Measurements from ENCODE around the gene BPIFA2. TPM values are rescaled to one million over a fixed set of nuclear protein-coding genes. Genes with fewer than 3 reads are reported as not detected.
"Not testable (repeated sequence)": the region's sequence is repeated elsewhere in the genome, so short reads cannot be mapped to it uniquely, and the experiment has no call there.

BPIFA2 gene
- total and polyA plus RNA-seq, 10 of the 15 experiments (the other 5 are each of a cell fraction or from before 2014, with no cell fraction given) = not detected

- TF ChIP-seq JUND (IDR thresholded peaks at IDR 0.05; ENCODE audit: low read depth, low read length) = 0 out of 2 replicates have a peak, but pooled peaks have one; percentile 5
- TF ChIP-seq CBFB (IDR thresholded peaks at IDR 0.05; ENCODE audit: low read depth) = 0 out of 2 replicates have a peak, but pooled peaks have one; percentile 47
- no peak for TF ChIP-seq NFXL1 (IDR thresholded peaks at IDR 0.05; ENCODE audit: borderline replicate concordance)
- peak; percentile 72 for TF ChIP-seq BCL11A (IDR thresholded peaks at IDR 0.05; ENCODE audit: low read depth, low read length)
- TF ChIP-seq LARP7 (IDR thresholded peaks at IDR 0.05) = no peak
- TF ChIP-seq ATF7 (IDR thresholded peaks at IDR 0.05; ENCODE audit: low read depth) = no peak; the same call in 1 of the 2 replicates
- TF ChIP-seq JUNB (IDR thresholded peaks at IDR 0.05) = peak; percentile 62; the same call in 1 of the 2 replicates
- peak; percentile 54 for TF ChIP-seq YY1 (IDR thresholded peaks at IDR 0.05; ENCODE audit: low read depth, low read length)
- TF ChIP-seq RUNX3 (IDR thresholded peaks at IDR 0.05; ENCODE audit: low read length) = peak; percentile 94
- no peak for TF ChIP-seq POU2F2 (IDR thresholded peaks at IDR 0.05; ENCODE audit: borderline replicate concordance, low read depth, low read length)
- peak; percentile 36; the same call in 1 of the 2 replicates for TF ChIP-seq FOXM1 (IDR thresholded peaks at IDR 0.05; ENCODE audit: low read depth, low read length)
- TF ChIP-seq NR2F1 (conservative IDR thresholded peaks at IDR 0.05) = peak; percentile 94
Measured at GRCh38 chr20:33119725-33120720, 47.9 kb upstream of the BPIFA2 start (continued).

- RAD21 ChIA-PET (ENCODE audit: unreplicated experiment) = no interaction called here
- no peaks in the 10 kb centered on the region for H3K27me3 ChIP-seq (replicated peaks in 1 of 2; ENCODE audit: control insufficient read depth in 2 of 2, insufficient read depth in 2 of 2, low read length in 1 of 2)
- no peak for DNase-seq (ENCODE audit: low read depth, low spot score)
- no peak overlapping the region for H3K9ac ChIP-seq (ENCODE audit: control insufficient read depth, insufficient read depth, low read length)
- H3K4me2 ChIP-seq (ENCODE audit: control insufficient read depth, insufficient read depth) = no peak overlapping the region
- WGBS (ENCODE audit: insufficient coverage, insufficient replicate concordance, low lambda C conversion rate, missing lambda C conversion rate) = 100% methylated on average over 3 of the region's 3 CpGs
- H4K20me1 ChIP-seq (ENCODE audit: control insufficient read depth, insufficient read depth) = no peaks in the 10 kb centered on the region
- no peak overlapping the region for H3K27ac ChIP-seq (ENCODE audit: control insufficient read depth, insufficient read depth)
- BruUV-seq (replicated peaks) = no TSS peak
- no peaks in the 10 kb centered on the region for H3K36me3 ChIP-seq (ENCODE audit: control insufficient read depth in 2 of 2, insufficient read depth in 2 of 2, low read length in 1 of 2)
- H3K79me2 ChIP-seq (ENCODE audit: control insufficient read depth, insufficient read depth, low read length) = no peaks in the 10 kb centered on the region
- SMC1A ChIA-PET (ENCODE audit: uncharacterized antibody, unreplicated experiment) = no interaction called here
- TF ChIP-seq ASH2L (IDR thresholded peaks at IDR 0.05; ENCODE audit: borderline replicate concordance, low read depth) (no peak), WRNIP1 (IDR thresholded peaks at IDR 0.05; ENCODE audit: borderline replicate concordance, low read depth, low read length) (no peak), CBX3 (IDR thresholded peaks at IDR 0.05; ENCODE audit: borderline replicate concordance, low read depth) (no peak), EED (IDR thresholded peaks at IDR 0.05; ENCODE audit: low read depth) (no peak), ZNF622 (IDR thresholded peaks at IDR 0.05) (no peak), HDGF (IDR thresholded peaks at IDR 0.05) (no peak), JUNB (IDR thresholded peaks at IDR 0.05) (no peak), SP1 (IDR thresholded peaks at IDR 0.05; ENCODE audit: low read depth, low read length) (no peak)
- CTCF ChIA-PET = interaction anchor here (1.1 kb wide), 1 partner anchor 15 kb away, joined by 3 read pairs; no protein-coding TSS in a partner anchor
- no peak overlapping the region for H3K4me3 ChIP-seq
- FAIRE-seq = no peak
- POLR2A ChIA-PET = no interaction called here
- intact Hi-C loops (cut with micrococcal nuclease; ENCODE audit: unreplicated experiment) = no loop called here
- peaks cover 17% of the 10 kb centered on the region for H3K4me1 ChIP-seq (ENCODE audit: control insufficient read depth, insufficient read depth, low read length)
- peaks cover 4% of the 10 kb centered on the region; the same call in 2 of the 3 replicates for H3K9me3 ChIP-seq (replicated peaks; ENCODE audit: control insufficient read depth, insufficient read depth, low read length)
- H2AFZ ChIP-seq (ENCODE audit: control insufficient read depth, low read depth, low read length) = no peak overlapping the region
- in situ Hi-C loops (cut with MboI) = no loop called here
- no peak for ATAC-seq
Measured at GRCh38 chr20:33120934-33121333, 47.0 kb upstream of the BPIFA2 start.

GRCh38 chr20:33122297-33122696 lies 45.7 kb upstream of the BPIFA2 start:
- 0% methylated on average over 1 of the region's 1 CpG for WGBS (ENCODE audit: insufficient coverage, insufficient replicate concordance, low lambda C conversion rate, missing lambda C conversion rate)
- SMC1A ChIA-PET (ENCODE audit: uncharacterized antibody, unreplicated experiment); BruUV-seq (replicated peaks); H3K9ac ChIP-seq (ENCODE audit: control insufficient read depth, insufficient read depth, low read length); H2AFZ ChIP-seq (ENCODE audit: control insufficient read depth, low read depth, low read length); H4K20me1 ChIP-seq (ENCODE audit: control insufficient read depth, insufficient read depth); H3K9me3 ChIP-seq (replicated peaks; ENCODE audit: control insufficient read depth, insufficient read depth, low read length); H3K4me2 ChIP-seq (ENCODE audit: control insufficient read depth, insufficient read depth); in situ Hi-C loops (cut with MboI); DNase-seq (ENCODE audit: low read depth, low spot score); H3K79me2 ChIP-seq (ENCODE audit: control insufficient read depth, insufficient read depth, low read length); intact Hi-C loops (cut with micrococcal nuclease; ENCODE audit: unreplicated experiment); H3K27ac ChIP-seq (ENCODE audit: control insufficient read depth, insufficient read depth); H3K27me3 ChIP-seq (replicated peaks in 1 of 2; ENCODE audit: control insufficient read depth in 2 of 2, insufficient read depth in 2 of 2, low read length in 1 of 2); CTCF ChIA-PET; FAIRE-seq; H3K4me3 ChIP-seq; H3K36me3 ChIP-seq (ENCODE audit: control insufficient read depth in 2 of 2, insufficient read depth in 2 of 2, low read length in 1 of 2); RAD21 ChIA-PET (ENCODE audit: unreplicated experiment); ATAC-seq: not testable (repeated sequence)
- POLR2A ChIA-PET = interaction anchor here (0.6 kb wide), 1 partner anchor 70 kb away, joined by 3 read pairs; no protein-coding TSS in a partner anchor
- peaks cover 17% of the 10 kb centered on the region for H3K4me1 ChIP-seq (ENCODE audit: control insufficient read depth, insufficient read depth, low read length)
